ENCODE results near the gene DOCK1. TPM values are rescaled to one million over a fixed set of nuclear protein-coding genes. Genes with fewer than 3 reads are reported as not detected.

The DOCK1 gene
- total RNA-seq, 2 experiments from 2014 or later, result 0.14 to 0.18 TPM

GRCh38 chr10:127368929-127369328 is 463.7 kb downstream of the DOCK1 start:
- no peaks in the 10 kb centered on the region for H3K9me3 Mint-ChIP-seq
- H3K4me1 Mint-ChIP-seq (ENCODE audit: low read depth), result no peaks in the 10 kb centered on the region
- H3K27ac Mint-ChIP-seq, result no peak overlapping the region
- H3K4me3 Mint-ChIP-seq, result no peak overlapping the region
- POLR2A ChIA-PET, result no interaction called here
- H3K36me3 Mint-ChIP-seq (ENCODE audit: low read depth), result no peaks in the 10 kb centered on the region
- TF ChIP-seq, protein P1, sequence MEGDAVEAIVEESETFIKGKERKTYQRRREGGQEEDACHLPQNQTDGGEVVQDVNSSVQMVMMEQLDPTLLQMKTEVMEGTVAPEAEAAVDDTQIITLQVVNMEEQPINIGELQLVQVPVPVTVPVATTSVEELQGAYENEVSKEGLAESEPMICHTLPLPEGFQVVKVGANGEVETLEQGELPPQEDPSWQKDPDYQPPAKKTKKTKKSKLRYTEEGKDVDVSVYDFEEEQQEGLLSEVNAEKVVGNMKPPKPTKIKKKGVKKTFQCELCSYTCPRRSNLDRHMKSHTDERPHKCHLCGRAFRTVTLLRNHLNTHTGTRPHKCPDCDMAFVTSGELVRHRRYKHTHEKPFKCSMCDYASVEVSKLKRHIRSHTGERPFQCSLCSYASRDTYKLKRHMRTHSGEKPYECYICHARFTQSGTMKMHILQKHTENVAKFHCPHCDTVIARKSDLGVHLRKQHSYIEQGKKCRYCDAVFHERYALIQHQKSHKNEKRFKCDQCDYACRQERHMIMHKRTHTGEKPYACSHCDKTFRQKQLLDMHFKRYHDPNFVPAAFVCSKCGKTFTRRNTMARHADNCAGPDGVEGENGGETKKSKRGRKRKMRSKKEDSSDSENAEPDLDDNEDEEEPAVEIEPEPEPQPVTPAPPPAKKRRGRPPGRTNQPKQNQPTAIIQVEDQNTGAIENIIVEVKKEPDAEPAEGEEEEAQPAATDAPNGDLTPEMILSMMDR (IDR thresholded peaks at IDR 0.05), result no peak
- no peak for ATAC-seq
- intact Hi-C loops (cut with micrococcal nuclease), result no loop called here
- CTCF ChIA-PET, result no interaction called here
- no peaks in the 10 kb centered on the region for H3K27me3 Mint-ChIP-seq
- no peak for DNase-seq

DNA sequence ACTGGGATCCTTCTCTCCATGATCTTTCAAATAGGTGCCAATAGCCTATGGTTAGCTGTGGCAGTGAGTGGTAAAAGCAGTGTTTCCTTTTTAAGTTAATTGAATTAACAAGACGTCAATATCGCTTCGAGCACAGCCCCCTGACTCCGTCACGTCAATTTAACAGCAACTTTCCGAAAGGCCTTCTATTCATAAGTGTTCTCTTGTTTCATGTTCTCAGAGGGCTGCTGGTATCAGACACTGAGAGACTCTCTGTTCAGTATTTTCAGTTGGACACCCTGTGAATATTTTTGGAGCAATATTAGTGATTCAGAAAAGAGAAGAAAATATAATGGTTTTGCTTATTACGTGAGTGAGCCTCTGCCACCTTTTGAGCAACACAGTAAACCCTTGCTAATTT is 465.4 kb downstream of the DOCK1 start:
- CTCF ChIA-PET, result no interaction called here
- TF ChIP-seq, protein P1 (IDR thresholded peaks at IDR 0.05), result no peak
- POLR2A ChIA-PET, result no interaction called here
- H3K4me3 Mint-ChIP-seq, result no peak overlapping the region
- H3K9me3 Mint-ChIP-seq, result no peaks in the 10 kb centered on the region
- no peaks in the 10 kb centered on the region for H3K27me3 Mint-ChIP-seq
- ATAC-seq (no peak), DNase-seq (no peak)
- H3K27ac Mint-ChIP-seq, result no peak overlapping the region
- no peaks in the 10 kb centered on the region for H3K4me1 Mint-ChIP-seq (ENCODE audit: low read depth)
- intact Hi-C loops (cut with micrococcal nuclease), result no loop called here
- no peaks in the 10 kb centered on the region for H3K36me3 Mint-ChIP-seq (ENCODE audit: low read depth)

GRCh38 chr10:127372361-127372760 is 467.1 kb downstream of the DOCK1 start:
- Mint-ChIP-seq H3K27me3 (no peaks in the 10 kb centered on the region), H3K4me3 (no peak overlapping the region), H3K9me3 (no peaks in the 10 kb centered on the region), H3K27ac (no peak overlapping the region), H3K4me1 (ENCODE audit: low read depth) (no peaks in the 10 kb centered on the region), H3K36me3 (ENCODE audit: low read depth) (no peaks in the 10 kb centered on the region)
- ChIA-PET CTCF (no interaction called here), POLR2A (no interaction called here)
- TF ChIP-seq, protein P1 (IDR thresholded peaks at IDR 0.05), result no peak
- intact Hi-C loops (cut with micrococcal nuclease), result no loop called here
- ATAC-seq (no peak), DNase-seq (no peak)

DNA sequence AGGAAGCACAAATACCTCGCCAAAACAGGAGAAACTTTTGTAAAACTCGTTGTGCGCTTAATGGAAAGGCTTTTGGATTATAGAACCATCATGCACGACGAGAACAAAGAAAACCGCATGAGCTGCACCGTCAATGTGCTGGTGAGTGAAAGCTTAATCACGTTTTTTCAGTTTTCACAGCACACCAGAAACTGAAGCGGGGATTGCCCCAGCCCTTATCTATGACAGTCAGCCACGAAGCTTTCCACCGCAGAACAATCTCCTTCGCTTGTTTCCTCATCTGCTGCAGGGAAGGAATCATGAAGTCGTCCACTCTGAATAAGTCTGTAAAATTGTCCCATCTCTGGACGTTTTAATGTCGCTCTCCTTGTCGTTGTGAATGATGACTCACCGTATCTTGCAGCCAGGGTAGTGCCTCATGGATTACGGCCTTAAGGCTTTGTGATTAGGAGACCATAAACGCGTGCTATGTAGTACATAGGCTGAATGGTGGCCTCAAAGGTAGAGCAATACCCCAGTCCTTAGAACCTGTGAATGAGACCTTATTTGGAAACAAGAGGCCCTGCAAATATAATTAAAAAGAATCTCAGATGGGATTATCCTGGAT is 468.9 kb downstream of the DOCK1 start:
- no peak overlapping the region for H3K27ac Mint-ChIP-seq
- ChIA-PET POLR2A (no interaction called here), CTCF (no interaction called here)
- no peak for DNase-seq
- no peaks in the 10 kb centered on the region for H3K36me3 Mint-ChIP-seq (ENCODE audit: low read depth)
- intact Hi-C loops (cut with micrococcal nuclease), result no loop called here
- H3K4me1 Mint-ChIP-seq (ENCODE audit: low read depth), result no peaks in the 10 kb centered on the region
- no peak overlapping the region for H3K4me3 Mint-ChIP-seq
- H3K27me3 Mint-ChIP-seq, result no peaks in the 10 kb centered on the region
- ATAC-seq, result no peak
- TF ChIP-seq, protein P1 (IDR thresholded peaks at IDR 0.05), result no peak
- no peaks in the 10 kb centered on the region for H3K9me3 Mint-ChIP-seq

DNA sequence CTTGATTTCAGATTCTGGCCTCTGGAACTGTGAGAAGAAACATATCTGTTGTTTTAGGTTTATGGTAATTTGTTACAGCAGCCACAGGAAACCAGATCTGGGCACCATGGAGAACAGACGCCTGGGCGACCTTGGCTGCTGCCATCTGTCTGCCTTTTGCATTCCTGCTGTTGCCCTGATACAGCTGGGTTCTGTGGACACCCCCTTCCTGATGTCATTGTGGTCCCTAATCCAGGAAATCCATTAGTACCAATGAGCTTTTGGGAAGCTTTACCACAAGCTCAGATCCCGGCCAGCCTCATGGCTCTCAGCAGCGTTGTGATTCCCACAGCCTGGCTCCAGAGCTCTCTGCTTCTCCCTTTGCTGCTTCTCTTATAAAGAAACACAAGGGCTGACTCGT is 469.7 kb downstream of the DOCK1 start:
- POLR2A ChIA-PET, result no interaction called here

More for the DNA sequence above, 469.7 kb downstream of the DOCK1 start:
- DNase-seq (no peak), ATAC-seq (no peak)
- CTCF ChIA-PET, result no interaction called here
- TF ChIP-seq, protein P1 (IDR thresholded peaks at IDR 0.05), result no peak
- no peak overlapping the region for H3K4me3 Mint-ChIP-seq
- H3K4me1 Mint-ChIP-seq (ENCODE audit: low read depth), result no peaks in the 10 kb centered on the region
- intact Hi-C loops (cut with micrococcal nuclease), result no loop called here
- H3K9me3 Mint-ChIP-seq, result no peaks in the 10 kb centered on the region
- H3K36me3 Mint-ChIP-seq (ENCODE audit: low read depth), result no peaks in the 10 kb centered on the region
- H3K27ac Mint-ChIP-seq, result no peak overlapping the region
- H3K27me3 Mint-ChIP-seq, result no peaks in the 10 kb centered on the region
